ENCODE measurements around the gene RABGAP1L.
A peak's percentile ranks its signal among the peaks of the same experiment; 100 is the strongest.

RABGAP1L gene

GRCh38 chr1:174999216-174999935 is 840.1 kb downstream of the RABGAP1L start:
- TF ChIP-seq CTCF (IDR thresholded peaks at IDR 0.05; ENCODE audit: low read depth, low read length, missing control alignments): no peak
- DNase-seq (ENCODE audit: extremely low read depth, low read depth): peak; percentile 97
- peak overlapping the region; percentile 68 for H3K4me3 ChIP-seq (replicated peaks; ENCODE audit: low read depth, low read length)

- no peak for DNase-seq (ENCODE audit: extremely low read depth, low read depth)
- H3K4me3 ChIP-seq (replicated peaks; ENCODE audit: low read depth, low read length): peak within 1 kb of the TSS; percentile 68
- TF ChIP-seq CTCF (IDR thresholded peaks at IDR 0.05; ENCODE audit: low read depth, low read length, missing control alignments): no peak
Observed at GRCh38 chr1:174999936-175000696, 840.8 kb downstream of the RABGAP1L start, which contains the start of gene CACYBP. TSS of gene CACYBP (plus strand) at chr1:174999947. CDS start at chr1:175000181, 234 bp downstream.

GRCh38 chr1:175000697-175001187 is 841.4 kb downstream of the RABGAP1L start:
- H3K4me3 ChIP-seq (replicated peaks; ENCODE audit: low read depth, low read length): peak overlapping the region; percentile 68
- TF ChIP-seq CTCF (IDR thresholded peaks at IDR 0.05; ENCODE audit: low read depth, low read length, missing control alignments): no peak
- no peak for DNase-seq (ENCODE audit: extremely low read depth, low read depth)

- DNase-seq (ENCODE audit: extremely low read depth, low read depth): no peak
- no peak overlapping the region for H3K4me3 ChIP-seq (replicated peaks; ENCODE audit: low read depth, low read length)
- TF ChIP-seq CTCF (IDR thresholded peaks at IDR 0.05; ENCODE audit: low read depth, low read length, missing control alignments): no peak
Observed at GRCh38 chr1:175002910-175003517, 843.7 kb downstream of the RABGAP1L start.

GRCh38 chr1:175003521-175003920 is 844.2 kb downstream of the RABGAP1L start:
- no peak overlapping the region for H3K4me3 ChIP-seq (replicated peaks; ENCODE audit: low read depth, low read length)
- no peak for TF ChIP-seq CTCF (IDR thresholded peaks at IDR 0.05; ENCODE audit: low read depth, low read length, missing control alignments)
- no peak for DNase-seq (ENCODE audit: extremely low read depth, low read depth)

GRCh38 chr1:175005085-175005783 is 845.9 kb downstream of the RABGAP1L start:
- no peak overlapping the region for H3K4me3 ChIP-seq (replicated peaks; ENCODE audit: low read depth, low read length)
- no peak for DNase-seq (ENCODE audit: extremely low read depth, low read depth)
- no peak for TF ChIP-seq CTCF (IDR thresholded peaks at IDR 0.05; ENCODE audit: low read depth, low read length, missing control alignments)

Data from HFF-Myc (cell line).